Measurements from ENCODE around the gene ARHGAP30.

The ARHGAP30 gene

DNA sequence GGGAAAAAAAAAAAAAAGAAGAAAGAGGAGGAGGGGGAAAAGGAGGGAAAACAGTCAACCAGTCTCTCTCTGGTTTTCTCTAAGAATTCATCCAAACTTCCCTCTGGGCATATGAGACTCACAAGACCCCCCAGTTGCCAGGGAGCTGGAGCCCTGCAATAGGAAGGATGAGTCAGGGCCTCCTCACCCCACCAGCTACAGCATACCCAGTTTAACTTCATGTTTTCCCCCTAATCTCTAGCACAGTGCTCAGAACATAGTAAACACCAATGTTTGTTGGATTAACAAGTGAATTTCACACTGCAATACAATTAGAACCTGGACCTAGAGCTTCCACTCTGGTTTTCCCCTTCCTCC, 56.6 kb downstream of the ARHGAP30 start:
- no peak for DNase-seq (ENCODE audit: low read depth in 2 of 2)

- no peak for DNase-seq (ENCODE audit: low read depth in 2 of 2)
Measured at GRCh38 chr1:161012420-161012819, 57.3 kb downstream of the ARHGAP30 start.

- DNase-seq (ENCODE audit: low read depth in 2 of 2), result no peak
Measured at GRCh38 chr1:161009602-161010211, 60.0 kb downstream of the ARHGAP30 start.

- DNase-seq (ENCODE audit: low read depth in 2 of 2), result no peak
Measured at GRCh38 chr1:161008869-161009510, 60.7 kb downstream of the ARHGAP30 start.

DNA sequence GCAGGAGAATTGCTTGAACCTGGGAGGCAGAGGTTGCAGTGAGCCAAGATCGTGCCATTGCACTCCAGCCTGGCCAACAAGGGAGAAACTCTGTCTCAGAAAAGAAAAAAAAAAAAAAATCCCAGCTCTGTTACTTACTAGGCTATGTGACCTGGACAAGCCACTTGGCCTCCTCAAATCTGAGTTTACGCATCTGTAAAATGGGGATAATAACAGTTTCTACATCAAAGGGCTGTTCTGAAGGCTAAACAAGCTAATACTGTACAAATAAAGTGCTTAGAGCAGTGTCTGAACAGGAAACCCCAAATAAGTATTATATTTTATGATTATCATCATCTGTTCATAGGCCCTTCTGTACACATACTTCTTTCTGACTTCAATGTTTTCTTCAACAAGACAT, 62.3 kb downstream of the ARHGAP30 start:
- no peak for DNase-seq (ENCODE audit: low read depth in 2 of 2)

- DNase-seq (ENCODE audit: low read depth in 2 of 2), result no peak
Measured at GRCh38 chr1:161006563-161006962, 63.1 kb downstream of the ARHGAP30 start.

DNA sequence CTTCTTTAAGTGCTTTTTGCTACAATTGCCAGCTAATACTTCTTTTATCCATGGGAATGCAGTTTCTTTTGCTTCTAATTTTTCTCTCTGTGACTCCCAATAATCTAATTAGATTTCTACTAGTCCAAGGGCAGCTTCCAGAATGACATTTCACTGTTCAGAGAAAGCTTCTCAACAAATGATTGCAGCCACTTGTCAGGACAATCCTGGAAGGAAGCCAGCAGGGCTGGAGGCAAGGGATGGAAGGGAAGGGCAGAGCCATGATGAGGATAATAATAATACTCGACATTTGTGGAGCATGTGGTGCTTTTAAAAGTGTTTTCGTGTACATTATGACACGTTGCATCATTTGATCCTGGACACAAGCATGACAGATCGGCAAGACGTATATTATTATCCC, 68.2 kb downstream of the ARHGAP30 start:
- DNase-seq (ENCODE audit: low read depth in 2 of 2), result no peak

- no peak for DNase-seq (ENCODE audit: low read depth in 2 of 2)
Measured at GRCh38 chr1:161000736-161001480, 68.8 kb downstream of the ARHGAP30 start.

- DNase-seq (ENCODE audit: low read depth in 2 of 2), result no peak
Measured at GRCh38 chr1:160999376-160999775, 70.3 kb downstream of the ARHGAP30 start.

DNA sequence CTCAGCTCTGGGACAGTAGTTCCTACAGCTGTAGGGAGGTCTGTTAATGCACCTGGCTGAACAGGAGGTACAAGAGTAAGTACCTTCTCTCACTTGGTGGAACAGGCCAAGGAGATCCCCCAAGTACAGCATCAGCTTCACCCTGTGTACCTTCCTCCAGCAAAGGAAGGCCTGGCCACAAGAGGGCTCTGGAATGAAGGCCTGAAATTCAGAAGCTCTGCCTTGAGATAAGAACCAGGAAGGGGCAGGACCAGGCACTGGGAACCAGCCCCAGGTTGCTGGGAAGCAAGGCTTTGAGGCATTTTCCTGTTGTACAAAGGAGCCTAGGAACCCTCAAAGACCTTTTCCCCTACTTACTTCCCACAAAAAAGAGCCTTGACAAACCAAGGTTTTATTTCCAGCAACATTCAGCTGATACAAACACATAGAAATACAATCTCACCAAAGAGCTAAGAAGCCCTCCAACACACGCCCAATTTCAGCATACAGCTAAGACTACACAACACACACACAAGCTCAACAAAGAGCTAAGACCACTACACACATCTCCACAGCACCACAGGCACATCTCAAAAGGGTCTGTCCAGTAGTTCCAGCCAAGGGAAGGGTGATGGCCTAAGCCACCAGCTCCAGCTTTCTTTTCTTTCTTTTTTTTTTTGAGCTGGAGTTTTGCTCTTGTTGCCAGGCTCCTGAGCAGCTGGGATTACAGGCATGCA, 72.2 kb downstream of the ARHGAP30 start:
- peak; percentile 20 to 27 for DNase-seq (ENCODE audit: low read depth in 2 of 2)

Measured in fibroblast of skin of left quadriceps (primary cell).